Activated CD8-positive, alpha-beta memory T cell treated with anti-CD3 and anti-CD28 coated beads for 36 hours (primary cell): ENCODE measurements around the gene SLC38A11. TPM values are rescaled to one million over a fixed set of nuclear protein-coding genes. Genes with fewer than 3 reads are reported as not detected.
"Not testable (repeated sequence)": the region's sequence is repeated elsewhere in the genome, so short reads cannot be mapped to it uniquely, and the experiment has no call there.

Experiments used
- CTCF ChIA-PET: fragments of 350-600 bp; sonication (Branson Sonifier 250); formaldehyde crosslinking; loops from one replicate; lab custom pipeline; 2021; ENCODE audit warnings: antibody characterized with exemption; lab: Charles Lee
- POLR2A ChIA-PET: fragments of 350-600 bp; sonication (Branson Sonifier 250); formaldehyde crosslinking; loops from one replicate; lab custom pipeline; 2021; ENCODE audit warnings: antibody characterized with exemption; lab: Charles Lee
- total RNA-seq, 2 experiments: library from RNA; stranded (reverse); gene quantifications; one replicate each; pipeline ENCODE4 v1.2.3, GENCODE V29; 2021

The SLC38A11 gene, protein sequence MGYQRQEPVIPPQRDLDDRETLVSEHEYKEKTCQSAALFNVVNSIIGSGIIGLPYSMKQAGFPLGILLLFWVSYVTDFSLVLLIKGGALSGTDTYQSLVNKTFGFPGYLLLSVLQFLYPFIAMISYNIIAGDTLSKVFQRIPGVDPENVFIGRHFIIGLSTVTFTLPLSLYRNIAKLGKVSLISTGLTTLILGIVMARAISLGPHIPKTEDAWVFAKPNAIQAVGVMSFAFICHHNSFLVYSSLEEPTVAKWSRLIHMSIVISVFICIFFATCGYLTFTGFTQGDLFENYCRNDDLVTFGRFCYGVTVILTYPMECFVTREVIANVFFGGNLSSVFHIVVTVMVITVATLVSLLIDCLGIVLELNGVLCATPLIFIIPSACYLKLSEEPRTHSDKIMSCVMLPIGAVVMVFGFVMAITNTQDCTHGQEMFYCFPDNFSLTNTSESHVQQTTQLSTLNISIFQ
- total RNA-seq = not detected

DNA sequence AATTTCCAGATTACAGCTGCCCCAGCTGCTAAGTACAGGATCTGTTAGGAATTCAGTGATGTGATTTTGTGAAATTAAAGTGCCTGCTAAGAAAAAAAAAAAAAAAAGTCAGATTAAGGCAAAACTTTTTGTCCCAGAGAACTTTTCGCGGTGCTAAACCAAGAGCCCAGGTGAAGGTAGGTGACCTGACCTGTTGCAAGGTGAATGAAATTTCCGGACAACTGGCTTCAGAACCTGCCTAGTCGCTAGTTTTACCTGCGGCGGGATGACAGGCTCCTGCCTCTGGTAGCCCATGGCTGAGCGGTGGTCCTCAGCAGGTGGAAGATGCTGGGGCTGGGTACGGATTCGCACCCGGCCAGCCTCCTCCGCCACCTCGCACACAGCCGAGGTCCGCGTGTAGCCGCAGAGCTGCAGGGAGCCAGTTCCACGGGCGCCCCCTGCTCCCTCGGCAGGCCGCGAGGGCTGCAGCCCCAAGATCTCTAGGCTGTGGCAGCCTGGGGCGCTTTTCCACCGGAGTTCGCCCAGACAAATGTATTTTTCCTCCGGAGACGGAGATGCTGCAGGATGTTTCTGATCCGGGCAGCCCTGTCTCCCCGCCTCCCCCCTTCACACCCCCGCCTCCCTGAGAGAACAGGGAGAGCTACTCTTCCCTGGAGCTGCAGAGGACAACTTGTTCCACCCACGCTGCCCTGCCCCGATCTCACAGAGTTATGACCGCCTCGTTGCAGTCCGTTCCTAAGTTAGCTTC lies at the start of gene SLC38A11:
Gene SLC38A11 (minus strand): TSS at position 572 of the 748 bp plus-strand sequence. CDS start 278 bp downstream, at position 294.
- ChIA-PET CTCF (no interaction called here), POLR2A (no interaction called here)

DNA sequence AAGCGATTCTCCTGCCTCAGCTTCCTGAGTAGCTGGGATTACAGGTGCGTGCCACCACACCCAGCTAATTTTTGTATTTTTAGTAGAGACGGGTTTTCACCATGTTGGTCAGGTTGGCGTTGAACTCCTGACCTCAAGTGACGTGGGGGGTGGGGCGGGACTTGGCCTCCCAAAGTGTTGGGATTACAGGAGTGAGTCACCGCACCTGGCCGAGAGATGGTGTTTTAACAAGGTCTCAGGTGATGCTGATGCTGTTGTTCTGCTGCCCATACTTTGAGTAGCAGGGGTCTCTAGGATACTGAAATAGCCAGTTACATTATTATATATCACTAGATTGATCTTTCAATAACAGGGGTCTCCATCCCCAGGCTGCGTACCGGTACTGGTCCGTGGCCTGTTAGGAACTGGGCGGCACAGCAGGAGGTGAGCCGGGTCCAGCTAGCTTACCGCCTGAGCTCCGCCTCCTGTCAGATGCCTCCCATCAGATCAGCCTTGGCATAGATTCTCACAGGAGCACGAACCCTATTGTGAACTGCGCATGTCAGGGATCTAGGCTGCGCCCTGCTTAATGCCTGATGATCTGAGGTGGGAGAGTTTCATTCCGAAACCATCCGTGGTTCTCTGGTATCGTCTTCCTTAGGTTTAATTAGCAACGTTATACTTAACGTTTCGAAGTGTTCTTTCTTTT lies 48.3 kb upstream of the SLC38A11 start:
- ChIA-PET CTCF (no interaction called here), POLR2A (no interaction called here)

DNA sequence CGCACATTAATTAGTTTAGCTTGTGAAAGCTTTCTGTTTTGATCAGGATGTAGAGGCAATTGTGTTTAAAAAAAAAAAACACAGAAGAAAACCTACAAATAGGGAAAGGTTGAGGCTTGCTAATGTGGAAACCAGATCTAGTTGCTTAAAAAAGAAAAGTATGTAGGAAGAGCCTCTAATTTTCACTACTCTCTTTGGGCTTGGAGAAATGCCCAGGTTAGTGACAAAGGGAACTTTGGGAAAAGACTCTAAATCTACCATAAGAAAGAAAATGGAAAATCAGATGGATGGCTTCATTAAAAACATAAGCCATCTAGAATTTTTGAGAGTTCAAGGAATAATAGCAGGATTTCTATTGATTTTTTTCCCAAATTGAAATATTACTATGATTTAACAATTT lies 47.3 kb upstream of the SLC38A11 start:
- ChIA-PET POLR2A (no interaction called here), CTCF (no interaction called here)

DNA sequence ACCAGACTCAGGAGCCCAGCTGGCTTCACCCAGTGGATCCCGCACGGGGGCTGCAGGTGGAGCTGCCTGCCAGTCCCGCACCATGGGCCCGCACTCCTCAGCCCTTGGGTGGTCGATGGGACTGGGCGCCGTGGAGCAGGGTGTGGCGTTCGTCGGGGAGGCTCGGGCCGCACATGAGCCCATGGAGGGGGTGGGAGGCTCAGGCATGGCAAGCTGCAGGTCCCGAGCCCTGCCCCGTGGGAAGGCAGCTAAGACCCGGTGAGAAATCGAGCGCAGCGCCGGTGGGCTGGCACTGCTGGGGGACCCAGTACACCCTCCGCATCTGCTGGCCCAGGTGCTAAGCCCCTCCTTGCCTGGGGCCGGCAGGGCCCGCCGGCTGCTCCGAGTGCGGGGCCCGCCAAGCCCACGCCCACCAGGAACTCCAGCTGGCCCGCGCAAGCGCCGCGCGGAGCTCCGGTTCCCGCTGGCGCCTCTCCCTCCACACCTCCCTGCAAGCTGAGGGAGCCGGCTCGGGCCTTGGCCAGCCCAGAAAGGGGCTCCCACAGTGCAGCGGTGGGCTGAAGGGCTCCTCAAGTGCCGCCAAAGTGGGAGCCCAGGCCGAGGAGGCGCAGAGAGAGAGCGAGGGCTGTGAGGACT lies 39.5 kb upstream of the SLC38A11 start:
- POLR2A ChIA-PET = not testable (repeated sequence)
- CTCF ChIA-PET = interaction anchor here (1.1 kb wide), 1 partner anchor 209 kb away, joined by 3 read pairs; the partner anchor contains the start of gene SCN3A

DNA sequence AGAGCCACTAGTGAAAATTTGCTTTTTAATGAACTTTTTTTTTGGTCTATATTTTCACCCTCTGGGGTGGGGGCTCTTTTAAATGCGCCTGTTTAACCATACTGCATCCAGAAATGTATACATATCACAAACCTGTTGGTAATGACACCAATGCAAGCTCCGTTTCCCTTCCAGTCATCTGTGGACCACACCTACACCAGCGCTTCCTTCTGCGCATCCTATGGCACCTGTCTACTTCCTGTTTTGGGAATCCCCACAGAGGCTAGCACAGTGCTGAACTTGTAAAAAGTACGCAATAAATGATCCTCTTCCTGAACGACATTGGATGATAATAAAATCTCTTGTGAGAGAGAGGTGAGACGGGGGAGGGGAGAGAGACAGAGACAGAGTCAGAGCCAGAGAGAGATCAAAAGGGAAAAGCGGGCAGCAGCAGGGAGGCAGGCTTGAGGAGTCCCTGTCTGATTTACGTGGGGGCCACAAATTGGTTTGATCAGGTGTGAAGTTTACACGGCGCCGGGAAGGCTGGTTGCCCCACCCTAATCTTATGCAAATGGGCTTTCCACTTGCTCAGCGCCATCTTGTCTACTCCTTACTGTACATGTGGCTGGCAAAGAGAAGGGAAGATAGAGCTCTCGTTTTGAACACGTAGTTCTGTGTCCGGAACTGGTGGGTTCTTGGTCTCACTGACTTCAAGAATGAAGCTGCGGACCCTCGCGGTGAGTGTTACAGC lies 38.1 kb upstream of the SLC38A11 start:
- POLR2A ChIA-PET = no interaction called here
- CTCF ChIA-PET = interaction anchor here (0.9 kb wide), 1 partner anchor 267 kb away, joined by 3 read pairs; no protein-coding TSS in a partner anchor

DNA sequence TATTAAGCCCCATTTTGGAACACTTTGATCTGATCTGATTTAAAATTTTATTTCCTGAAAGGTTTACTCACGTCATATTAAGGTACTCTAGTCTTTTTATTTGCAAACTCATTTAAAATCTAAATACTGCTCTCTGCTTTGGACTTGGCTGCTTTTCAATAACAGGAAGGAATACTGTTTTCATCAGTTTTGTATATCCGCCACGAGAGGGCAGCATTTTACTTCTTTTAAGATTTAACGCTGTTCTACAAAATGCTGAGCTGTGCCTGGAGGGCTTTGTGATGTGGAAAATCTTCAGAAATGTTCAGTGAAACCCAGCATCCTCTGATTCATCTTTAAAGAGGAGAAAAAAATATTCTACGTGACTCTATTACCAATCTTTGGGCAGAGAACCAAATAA lies 37.5 kb upstream of the SLC38A11 start:
- POLR2A ChIA-PET = no interaction called here
- CTCF ChIA-PET = interaction anchor here (0.9 kb wide), 1 partner anchor 267 kb away, joined by 3 read pairs; no protein-coding TSS in a partner anchor

DNA sequence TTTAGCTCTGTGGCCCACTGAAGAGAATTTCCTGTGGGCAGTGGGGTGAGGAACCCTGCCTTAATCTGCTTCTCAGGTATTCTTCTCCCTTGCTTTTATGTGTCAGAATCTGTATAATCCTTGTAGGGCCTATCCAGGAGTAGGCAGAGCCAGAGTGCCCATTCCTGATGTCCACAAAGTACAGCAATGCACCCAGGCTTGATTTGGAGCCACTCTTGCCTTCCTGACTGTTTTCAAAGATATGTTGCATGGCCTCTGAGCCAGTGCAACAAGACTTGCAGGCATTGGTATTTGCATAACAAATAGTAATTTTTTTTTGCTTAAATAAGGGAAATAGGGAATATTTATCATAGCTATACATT lies 36.7 kb upstream of the SLC38A11 start:
- POLR2A ChIA-PET, CTCF ChIA-PET: not testable (repeated sequence)

DNA sequence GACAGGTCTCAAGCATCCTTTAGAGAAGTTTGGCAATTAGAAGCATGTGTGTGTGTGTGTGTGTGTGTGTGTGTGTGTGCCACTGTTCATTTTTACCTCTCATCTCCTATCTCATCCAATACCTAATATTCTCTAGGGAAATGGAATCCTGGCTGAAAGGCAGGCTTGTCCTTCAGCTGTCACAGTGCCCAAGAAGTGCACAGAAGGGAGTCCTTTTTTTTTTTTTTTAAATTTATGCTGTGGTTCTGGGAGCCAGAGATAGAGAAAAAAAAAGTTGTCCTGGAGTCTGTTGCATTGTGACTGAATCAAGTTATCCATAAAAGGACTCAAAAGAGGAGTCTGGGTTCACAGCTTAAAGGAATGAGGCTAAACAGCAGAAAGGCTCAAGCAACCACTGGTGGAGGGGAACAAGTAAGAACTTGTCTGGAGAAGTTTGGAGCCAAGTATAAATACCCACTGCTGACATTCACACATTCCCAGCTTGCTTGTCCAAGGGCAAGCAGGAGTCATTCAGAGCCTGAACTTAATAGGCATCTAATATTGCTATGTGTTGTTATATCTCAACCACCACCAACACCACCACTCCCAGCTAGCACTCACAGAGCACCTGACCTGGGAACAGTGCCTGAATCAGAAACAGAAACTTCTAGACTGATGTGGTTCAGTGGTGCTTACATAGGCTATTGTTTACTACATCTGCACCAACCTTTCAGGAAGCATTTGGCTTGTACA lies 36.2 kb upstream of the SLC38A11 start:
- POLR2A ChIA-PET = not testable (repeated sequence)
- CTCF ChIA-PET = interaction anchor here (0.6 kb wide), 1 partner anchor 706 kb away, joined by 3 read pairs; no protein-coding TSS in a partner anchor

DNA sequence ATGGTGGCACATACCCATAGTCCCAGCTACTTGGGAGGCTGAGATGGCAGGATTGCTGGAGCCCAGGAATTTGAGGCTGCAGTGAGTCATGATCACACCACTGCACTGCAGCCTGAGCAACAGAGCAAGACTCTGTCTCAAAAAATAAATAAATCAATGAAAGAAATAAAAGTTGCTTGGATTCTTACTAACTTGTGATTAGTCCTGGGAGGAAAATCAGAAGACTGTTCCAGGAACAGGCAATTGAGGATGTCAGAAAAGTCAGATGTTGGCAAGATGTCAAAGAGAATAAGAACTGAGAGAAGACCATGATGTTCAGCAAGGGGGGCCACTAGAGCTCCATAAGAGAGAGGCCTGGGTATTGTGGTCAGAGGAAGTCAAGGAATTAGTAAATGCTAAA lies 35.6 kb upstream of the SLC38A11 start:
- CTCF ChIA-PET, POLR2A ChIA-PET: not testable (repeated sequence)

DNA sequence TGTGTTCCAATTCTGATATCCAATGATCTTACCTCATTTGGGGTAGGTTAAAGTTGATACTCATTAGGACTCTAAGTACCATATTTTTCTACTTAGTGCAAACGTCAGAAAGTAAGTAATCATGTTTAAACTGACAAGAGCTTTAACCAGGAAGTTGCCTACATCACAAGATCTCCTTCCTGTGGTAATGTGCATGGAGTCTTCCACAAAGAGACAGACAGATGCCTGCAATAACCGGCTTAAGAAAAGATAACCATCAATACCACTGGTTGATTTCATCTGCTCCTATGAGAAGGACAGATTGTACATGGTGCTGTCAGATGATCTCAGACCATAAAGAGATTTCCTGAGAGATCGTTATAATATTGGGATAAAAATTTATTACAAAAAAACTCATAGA lies 33.5 kb upstream of the SLC38A11 start:
- POLR2A ChIA-PET, CTCF ChIA-PET: not testable (repeated sequence)

DNA sequence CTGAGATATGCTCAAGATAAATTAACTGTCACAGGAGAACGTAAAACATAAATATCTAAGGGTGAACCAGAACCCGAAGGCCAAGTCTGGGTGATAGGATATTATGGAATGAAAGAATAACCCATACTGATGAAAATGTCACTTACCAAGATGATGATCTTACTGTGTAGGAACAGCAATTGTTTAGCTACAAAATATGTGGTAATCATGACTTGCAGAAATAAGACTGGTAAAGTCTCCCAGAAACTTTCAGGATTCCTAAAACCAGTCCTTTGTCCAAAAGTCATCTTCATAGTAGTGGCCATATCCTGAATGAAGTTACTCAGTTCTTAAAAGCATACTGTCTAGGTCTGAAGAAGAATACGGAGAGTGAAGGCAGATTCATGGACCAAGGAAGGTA lies 30.7 kb upstream of the SLC38A11 start:
- POLR2A ChIA-PET, CTCF ChIA-PET: not testable (repeated sequence)

DNA sequence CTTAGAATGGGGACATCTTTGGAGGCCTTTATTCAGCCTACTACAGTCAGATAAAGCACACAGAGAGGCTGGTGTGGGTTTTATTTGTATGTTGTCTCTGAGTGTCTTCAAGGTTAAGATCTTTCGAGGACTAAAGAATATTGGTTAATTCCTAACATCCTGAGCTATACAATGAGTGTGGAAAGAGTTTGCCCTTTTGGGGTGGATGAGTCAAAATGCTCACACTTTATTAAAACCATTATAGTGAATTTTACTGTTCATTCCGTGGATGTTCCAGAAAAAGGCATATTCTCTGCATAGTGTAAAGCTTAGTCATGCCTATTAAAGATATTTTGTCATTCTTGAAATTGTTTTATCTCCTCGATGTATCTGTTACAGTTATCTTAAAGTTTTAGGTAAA lies 29.1 kb upstream of the SLC38A11 start:
- ChIA-PET POLR2A (no interaction called here), CTCF (no interaction called here)

DNA sequence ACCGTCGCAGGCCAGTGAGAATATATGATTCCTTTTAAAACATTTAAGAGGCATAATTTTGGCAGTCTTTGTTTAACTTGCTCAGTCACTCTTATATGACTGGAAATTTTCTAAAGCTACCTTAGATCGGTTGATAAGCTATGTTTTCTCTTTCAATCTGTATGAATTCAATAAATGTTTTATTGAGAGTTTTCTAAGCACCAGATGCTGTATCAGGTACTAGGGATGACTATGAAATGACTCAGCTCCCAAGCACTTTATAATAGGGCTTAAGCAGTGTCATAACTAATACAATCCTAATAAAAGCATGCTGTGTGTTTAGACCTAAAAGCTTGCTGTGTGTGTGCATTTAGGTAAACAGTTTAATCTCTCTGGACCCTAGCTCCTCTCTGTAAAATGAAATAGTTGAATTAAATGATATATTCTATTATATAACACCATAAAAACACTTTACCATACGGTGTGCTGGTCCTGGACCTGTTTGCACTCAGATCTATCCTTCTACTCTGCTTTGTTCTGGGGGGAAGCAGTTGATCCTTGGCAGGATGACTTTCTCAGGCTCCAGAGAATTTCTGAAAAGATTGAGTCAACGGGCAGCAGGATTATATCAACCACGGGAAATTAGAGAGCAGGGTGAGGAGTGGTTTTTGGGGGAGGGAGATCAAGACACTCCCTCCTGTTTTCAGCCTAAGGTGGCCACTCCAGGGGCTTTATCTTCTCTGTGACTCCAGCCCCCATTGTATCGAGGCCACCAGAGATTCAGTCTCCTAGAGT lies 26.1 kb upstream of the SLC38A11 start:
- ChIA-PET POLR2A (no interaction called here), CTCF (no interaction called here)

DNA sequence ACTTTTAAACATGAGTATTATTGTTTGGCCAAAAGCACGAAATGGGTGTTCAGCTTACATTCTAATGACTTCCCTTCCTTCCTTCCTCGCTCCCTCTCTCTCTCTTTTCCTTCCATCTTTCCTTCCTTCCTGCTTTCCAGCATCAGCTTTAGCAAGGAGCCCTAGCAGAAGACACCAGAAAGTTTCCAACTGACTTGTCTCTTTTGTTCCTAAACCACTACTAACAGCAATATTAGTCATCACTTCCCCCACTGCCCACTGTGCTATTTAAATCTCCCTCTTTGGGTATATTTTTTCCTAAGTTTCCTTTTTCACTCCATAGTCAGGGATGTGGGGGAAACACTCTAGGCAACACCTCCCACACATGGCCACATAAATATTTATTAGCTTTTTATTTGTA lies 25.4 kb upstream of the SLC38A11 start:
- POLR2A ChIA-PET, CTCF ChIA-PET: not testable (repeated sequence)

DNA sequence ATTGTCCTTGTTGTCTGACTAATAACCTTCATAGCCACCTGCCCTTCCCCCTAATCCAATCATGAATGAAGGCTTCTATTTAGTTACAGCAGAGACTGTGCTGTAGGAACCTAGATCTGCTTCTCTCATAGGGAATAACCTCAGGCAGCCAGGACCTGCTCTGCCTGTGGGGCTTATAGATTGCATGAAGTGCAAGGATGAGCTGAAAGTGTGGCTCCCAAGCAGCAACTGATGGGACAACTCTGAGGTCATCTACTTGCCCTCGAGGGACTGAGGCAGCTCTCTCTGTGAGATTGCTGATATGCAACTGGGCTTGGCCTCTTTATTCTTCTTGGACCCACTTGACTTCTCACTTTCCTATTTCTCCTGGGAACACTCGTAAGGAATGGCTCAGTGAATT lies 23.8 kb upstream of the SLC38A11 start:
- ChIA-PET POLR2A (no interaction called here), CTCF (no interaction called here)

DNA sequence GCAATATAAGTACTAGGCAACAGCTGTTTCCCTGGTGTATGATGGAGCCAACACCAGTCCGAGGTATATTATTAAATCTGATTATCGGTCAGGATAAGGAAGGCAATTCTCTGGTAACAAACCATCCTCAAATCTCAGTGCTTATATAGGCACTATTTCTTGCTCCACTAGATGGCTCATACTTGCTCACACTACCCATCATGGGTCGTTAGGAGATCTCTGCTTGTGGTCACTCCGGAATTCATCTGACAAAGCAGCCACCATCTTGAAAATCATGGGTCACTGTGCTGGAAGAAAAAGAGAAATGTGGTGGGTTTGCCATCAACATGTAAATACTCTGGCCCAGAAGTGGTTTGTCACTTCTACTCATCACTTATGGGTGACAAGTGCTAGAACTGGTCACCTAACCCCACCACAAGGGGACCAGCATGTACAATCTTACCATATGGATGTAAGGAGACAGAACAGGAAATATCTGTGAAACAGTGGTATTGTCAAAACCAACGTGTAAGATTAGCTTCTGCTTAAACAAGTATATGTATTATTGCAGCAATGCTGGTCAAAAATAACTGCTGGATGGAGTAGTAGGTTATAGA lies 21.6 kb upstream of the SLC38A11 start:
- CTCF ChIA-PET, POLR2A ChIA-PET: not testable (repeated sequence)

DNA sequence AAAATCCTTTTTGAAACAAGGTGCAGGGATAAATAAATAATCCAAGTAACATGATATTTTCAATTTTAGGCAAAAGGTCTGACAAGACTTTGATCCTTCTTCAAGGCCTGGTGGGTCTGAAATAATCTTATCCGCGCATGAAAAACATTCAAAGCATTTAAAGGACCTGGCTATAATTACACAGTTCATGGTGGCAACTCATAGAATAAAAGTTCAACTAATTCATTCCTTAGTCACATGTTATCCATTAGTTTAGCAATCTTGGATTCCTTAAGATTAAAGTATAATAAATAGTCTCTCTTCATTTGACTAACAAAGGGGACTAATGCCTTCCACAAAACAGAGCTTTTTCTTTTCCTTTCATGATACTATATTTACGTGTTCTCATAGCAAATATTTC lies 21.0 kb upstream of the SLC38A11 start:
- POLR2A ChIA-PET = no interaction called here
- CTCF ChIA-PET = no interaction called here
